Upper lobe of left lung (tissue), 6 donors: Measurements from ENCODE around the gene SMAD6. TPM values are rescaled to one million over a fixed set of nuclear protein-coding genes. Genes with fewer than 3 reads are reported as not detected.

Source experiments
- ATAC-seq, 2 donors: fragments of 200-7000 bp; cut with Tn5 transposase; one replicate each; pipeline ENCODE4 v1.9.1; 2022; ENCODE audit warnings: mild to moderate bottlenecking in 2 of 2, moderate library complexity in 2 of 2; ENCODE audit not compliant: low FRiP score in 2 of 2
- DNase-seq, 2 donors: peaks; one replicate each; pipeline ENCODE4 v3.0.0-alpha.2; 2019 to 2020
- H3K27ac ChIP-seq, 4 donors: fragments of 200-600 bp; sonication (generic); one replicate each; pipeline ENCODE4 v1.5.1; 2016 to 2019
- H3K27me3 ChIP-seq, 4 donors: fragments of 200-600 bp; sonication (generic); one replicate each; pipeline ENCODE4 v1.5.1; 2017 to 2019
- H3K36me3 ChIP-seq, 4 donors: fragments of 200-600 bp; sonication (generic); one replicate each; pipeline ENCODE4 v1.5.1; 2016 to 2019
- H3K4me1 ChIP-seq, 4 donors: fragments of 200-600 bp; sonication (generic); one replicate each; pipeline ENCODE4 v1.5.1; 2018 to 2019
- H3K4me3 ChIP-seq, 4 donors: fragments of 200-600 bp; sonication (generic); one replicate each; pipeline ENCODE4 v1.5.1; 2017 to 2019; ENCODE audit warnings: mild to moderate bottlenecking in 2 of 4, moderate library complexity in 1 of 4
- H3K9me3 ChIP-seq, 4 donors: fragments of 200-600 bp; sonication (generic); one replicate each; pipeline ENCODE4 v1.5.1; 2018 to 2019
- EP300 ChIP-seq, 4 donors: sonication (generic); formaldehyde crosslinking; IDR thresholded peaks; one replicate each; pipeline ENCODE4 v1.5.1; 2017; ENCODE audit warnings: antibody characterized with exemption in 4 of 4, control low read depth in 2 of 4
- POLR2A ChIP-seq, 4 donors: fragments of 450-650 bp; IDR thresholded peaks; one replicate each; pipeline ENCODE4 v1.5.1; 2016 to 2017; ENCODE audit warnings: antibody characterized with exemption in 4 of 4, mild to moderate bottlenecking in 2 of 4
- POLR2AphosphoS5 ChIP-seq, 2 donors: sonication (generic); formaldehyde crosslinking; IDR thresholded peaks; one replicate each; pipeline ENCODE4 v1.5.1; 2017; ENCODE audit warnings: antibody characterized with exemption in 2 of 2
- WGBS, 2 donors: methylation state at CpG; one replicate each; pipeline ENCODE4 v1.1.5; 2017 to 2018; 5-methylcytosine and 5-hydroxymethylcytosine counted together
- total RNA-seq, 6 donors: library from RNA; depleted of rRNA in 4 of 6; stranded (reverse); fragments of >200 nt in 4 of 6; gene quantifications; one replicate each; pipeline versions ENCODE4 v1.1.0 to v1.2.1, GENCODE V29; 2016 to 2021
- TF ChIP-seq, protein P1 (sequence below), 6 experiments: fragments of 450-650 bp in 4 of 6; fragments of 200-600 bp in 2 of 6; sonication (generic) in 2 of 6; IDR thresholded peaks; one replicate each; pipeline ENCODE4 v1.5.1; 2016 to 2019; ENCODE audit warnings: antibody characterized with exemption in 6 of 6
- donor health status: DM: no; HTN: no; CAD: no; lungs with moderate emphysema.
- donor health status: DM: no; HTN: yes; CAD: no; lungs with severe emphysema.

SMAD6 gene
- total RNA-seq, 6 donors from 2014 or later, result 76.6 to 377 (median 102) TPM

DNA sequence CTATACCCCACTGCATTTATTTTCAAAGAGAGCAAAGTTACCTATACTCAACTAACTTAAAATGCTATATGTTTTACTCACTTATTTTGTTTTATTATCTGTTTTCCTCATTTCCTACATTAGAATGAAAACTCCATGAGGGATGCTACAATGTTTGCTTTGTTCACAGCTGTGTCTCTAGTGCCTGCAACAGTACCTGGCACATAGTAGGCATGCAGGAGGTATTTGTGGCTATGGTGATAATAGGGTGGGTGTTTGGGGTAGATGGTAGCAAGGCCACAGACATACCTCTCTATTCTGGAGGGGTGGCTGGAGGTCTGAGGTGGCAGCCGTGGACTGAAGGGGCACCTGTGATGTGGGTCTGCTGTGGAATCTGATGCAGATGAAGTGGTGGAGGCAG is 24.7 kb upstream of the SMAD6 start:
- no peak for TF ChIP-seq EP300 (IDR thresholded peaks at IDR 0.05)
- no peak for TF ChIP-seq POLR2A (IDR thresholded peaks at IDR 0.05)
- TF ChIP-seq POLR2AphosphoS5 (IDR thresholded peaks at IDR 0.05), result no peak
- TF ChIP-seq, protein P1, sequence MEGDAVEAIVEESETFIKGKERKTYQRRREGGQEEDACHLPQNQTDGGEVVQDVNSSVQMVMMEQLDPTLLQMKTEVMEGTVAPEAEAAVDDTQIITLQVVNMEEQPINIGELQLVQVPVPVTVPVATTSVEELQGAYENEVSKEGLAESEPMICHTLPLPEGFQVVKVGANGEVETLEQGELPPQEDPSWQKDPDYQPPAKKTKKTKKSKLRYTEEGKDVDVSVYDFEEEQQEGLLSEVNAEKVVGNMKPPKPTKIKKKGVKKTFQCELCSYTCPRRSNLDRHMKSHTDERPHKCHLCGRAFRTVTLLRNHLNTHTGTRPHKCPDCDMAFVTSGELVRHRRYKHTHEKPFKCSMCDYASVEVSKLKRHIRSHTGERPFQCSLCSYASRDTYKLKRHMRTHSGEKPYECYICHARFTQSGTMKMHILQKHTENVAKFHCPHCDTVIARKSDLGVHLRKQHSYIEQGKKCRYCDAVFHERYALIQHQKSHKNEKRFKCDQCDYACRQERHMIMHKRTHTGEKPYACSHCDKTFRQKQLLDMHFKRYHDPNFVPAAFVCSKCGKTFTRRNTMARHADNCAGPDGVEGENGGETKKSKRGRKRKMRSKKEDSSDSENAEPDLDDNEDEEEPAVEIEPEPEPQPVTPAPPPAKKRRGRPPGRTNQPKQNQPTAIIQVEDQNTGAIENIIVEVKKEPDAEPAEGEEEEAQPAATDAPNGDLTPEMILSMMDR (IDR thresholded peaks at IDR 0.05), result no peak
- Histone ChIP-seq H3K4me3 (no peak overlapping the region), H3K27me3 (no peaks in the 10 kb centered on the region), H3K9me3 (peaks cover 0 to 7% (median 0%) of the 10 kb centered on the region in 4 donors), H3K4me1 (peaks cover 7 to 27% (median 26%) of the 10 kb centered on the region in 4 donors), H3K27ac (no peak overlapping the region), H3K36me3 (peaks cover 0 to 3% (median 0%) of the 10 kb centered on the region in 4 donors)
- no peak for DNase-seq
- WGBS, 2 donors, result 88 to 100% methylated on average over 1 of the region's 1 CpG
- no peak for ATAC-seq

GRCh38 chr15:66679061-66679656 is 22.9 kb upstream of the SMAD6 start:
- Histone ChIP-seq H3K4me1 (peaks cover 7 to 27% (median 25%) of the 10 kb centered on the region in 4 donors), H3K36me3 (no peaks in the 10 kb centered on the region), H3K27me3 (no peaks in the 10 kb centered on the region), H3K4me3 (no peak overlapping the region), H3K27ac (peak overlapping the region in 3 of 4 donors; percentile 36 to 74 (median 65)), H3K9me3 (peaks cover 0 to 7% (median 0%) of the 10 kb centered on the region in 4 donors)
- TF ChIP-seq EP300 (IDR thresholded peaks at IDR 0.05), result no peak
- no peak for TF ChIP-seq POLR2A (IDR thresholded peaks at IDR 0.05)
- no peak for TF ChIP-seq POLR2AphosphoS5 (IDR thresholded peaks at IDR 0.05)
- TF ChIP-seq, protein P1 (IDR thresholded peaks at IDR 0.05), result no peak
- DNase-seq (no peak), ATAC-seq (no peak)
- 65 to 72% methylated on average over 4 of the region's 4 CpGs for WGBS, 2 donors

DNA sequence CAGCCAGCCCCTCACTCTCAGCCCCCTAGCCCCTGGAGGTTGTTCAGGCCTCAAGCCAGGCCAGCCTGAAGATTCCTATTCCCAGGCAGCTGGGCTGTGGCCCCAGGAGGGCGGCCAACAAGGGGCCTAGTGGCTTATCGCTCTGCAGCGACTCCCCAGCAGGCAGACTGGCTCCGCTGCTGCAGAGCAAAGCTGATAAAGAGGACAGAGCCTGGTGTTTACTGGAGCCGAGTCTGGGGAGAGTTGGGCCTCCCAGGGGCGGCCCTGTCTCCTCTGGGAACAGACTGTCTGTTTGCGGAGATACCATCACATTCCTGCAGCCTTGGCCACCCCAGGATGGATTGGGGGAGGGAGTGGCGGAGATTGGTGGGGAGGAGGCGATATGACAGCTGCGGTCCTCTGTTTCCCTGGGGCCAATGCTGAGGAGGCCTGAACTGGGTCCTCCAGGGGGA is 22.4 kb upstream of the SMAD6 start:
- WGBS, 2 donors, result 66 to 94% methylated on average over 3 to 10 of the region's 10 CpGs
- Histone ChIP-seq H3K9me3 (peaks cover 0 to 7% (median 0%) of the 10 kb centered on the region in 4 donors), H3K4me3 (no peak overlapping the region), H3K4me1 (peaks cover 7 to 27% (median 19%) of the 10 kb centered on the region in 4 donors), H3K36me3 (no peaks in the 10 kb centered on the region), H3K27ac (peak overlapping the region; percentile 18 to 74 (median 50)), H3K27me3 (no peaks in the 10 kb centered on the region)
- no peak for TF ChIP-seq POLR2A (IDR thresholded peaks at IDR 0.05)
- TF ChIP-seq, protein P1 (IDR thresholded peaks at IDR 0.05), result no peak
- TF ChIP-seq POLR2AphosphoS5 (IDR thresholded peaks at IDR 0.05), result peak in 1 of 2 donors; percentile 41
- peak in 2 of 4 donors; percentile 11 to 50 for TF ChIP-seq EP300 (IDR thresholded peaks at IDR 0.05)
- DNase-seq (peak in 1 of 2 donors; percentile 48), ATAC-seq (no peak)

DNA sequence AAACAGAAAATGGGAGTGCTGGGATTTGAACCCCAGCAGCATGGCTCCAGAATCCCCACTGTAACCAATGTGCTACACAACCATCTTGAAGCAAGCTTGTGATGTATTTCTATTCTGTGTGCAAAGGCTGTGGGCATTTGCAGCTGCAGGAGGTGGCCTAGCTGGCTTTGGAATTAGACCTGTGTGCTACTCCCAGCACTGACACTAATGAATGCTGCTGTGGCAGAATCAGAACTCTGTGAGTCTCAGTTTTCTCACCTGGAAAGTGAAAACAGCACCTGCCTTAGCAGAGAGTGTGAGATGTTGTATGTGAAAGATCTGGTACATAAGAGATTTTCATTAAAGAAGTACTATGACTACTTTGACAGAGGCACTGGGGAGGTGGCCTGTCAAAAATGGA is 21.5 kb upstream of the SMAD6 start:
- DNase-seq, result no peak
- Histone ChIP-seq H3K9me3 (peaks cover 0 to 7% (median 0%) of the 10 kb centered on the region in 4 donors), H3K36me3 (no peaks in the 10 kb centered on the region), H3K4me1 (peaks cover 7 to 24% (median 16%) of the 10 kb centered on the region in 4 donors), H3K27me3 (no peaks in the 10 kb centered on the region), H3K27ac (peak overlapping the region in 1 of 4 donors; percentile 74), H3K4me3 (no peak overlapping the region)
- no peak for TF ChIP-seq EP300 (IDR thresholded peaks at IDR 0.05)
- TF ChIP-seq, protein P1 (IDR thresholded peaks at IDR 0.05), result no peak
- TF ChIP-seq POLR2AphosphoS5 (IDR thresholded peaks at IDR 0.05), result no peak
- no peak for TF ChIP-seq POLR2A (IDR thresholded peaks at IDR 0.05)
- ATAC-seq, result no peak

- Histone ChIP-seq H3K9me3 (peaks cover 0 to 7% (median 0%) of the 10 kb centered on the region in 4 donors), H3K4me3 (no peak overlapping the region), H3K27ac (no peak overlapping the region), H3K36me3 (no peaks in the 10 kb centered on the region), H3K27me3 (no peaks in the 10 kb centered on the region), H3K4me1 (peaks cover 7 to 24% (median 16%) of the 10 kb centered on the region in 4 donors)
- TF ChIP-seq POLR2AphosphoS5 (IDR thresholded peaks at IDR 0.05) (no peak), POLR2A (IDR thresholded peaks at IDR 0.05) (no peak), EP300 (IDR thresholded peaks at IDR 0.05) (no peak)
- TF ChIP-seq, protein P1 (IDR thresholded peaks at IDR 0.05), result no peak
- no peak for DNase-seq
- no peak for ATAC-seq
- WGBS, 2 donors, result 94 to 100% methylated on average over 2 of the region's 2 CpGs
Measured at GRCh38 chr15:66681395-66681794, 20.6 kb upstream of the SMAD6 start.
